RWPE1 (cell line): ENCODE data around the gene KIRREL3.
A peak's percentile ranks its signal among the peaks of the same experiment; 100 is the strongest.
"Not testable (repeated sequence)": the region's sequence is repeated elsewhere in the genome, so short reads cannot be mapped to it uniquely, and the experiment has no call there.

Experiments used
- CTCF ChIA-PET: fragments of 350-600 bp; sonication (Branson Sonifier 250); formaldehyde crosslinking; extraction: SDS; loops from one replicate; lab custom pipeline; 2021; lab: Yijun Ruan, JAX
- POLR2A ChIA-PET: fragments of 400-600 bp; formaldehyde crosslinking; extraction: SDS; loops from one replicate; lab custom pipeline; 2020; ENCODE audit warnings: antibody characterized with exemption; ENCODE audit not compliant: low non-redundant PET; lab: Yijun Ruan, JAX
- DNase-seq: peaks from one replicate; pipeline ENCODE4 v3.0.0; 2012; ENCODE audit warnings: low spot score
- H3K27ac ChIP-seq: fragments of 450-650 bp; 2 replicates; pipeline ENCODE4 v1.5.1; 2017
- TF ChIP-seq, protein P1 (sequence below): fragments of 450-650 bp; conservative IDR thresholded peaks from 2 replicates; pipeline ENCODE4 v1.5.1; 2017; ENCODE audit warnings: low read depth, mild to moderate bottlenecking

Gene KIRREL3

DNA sequence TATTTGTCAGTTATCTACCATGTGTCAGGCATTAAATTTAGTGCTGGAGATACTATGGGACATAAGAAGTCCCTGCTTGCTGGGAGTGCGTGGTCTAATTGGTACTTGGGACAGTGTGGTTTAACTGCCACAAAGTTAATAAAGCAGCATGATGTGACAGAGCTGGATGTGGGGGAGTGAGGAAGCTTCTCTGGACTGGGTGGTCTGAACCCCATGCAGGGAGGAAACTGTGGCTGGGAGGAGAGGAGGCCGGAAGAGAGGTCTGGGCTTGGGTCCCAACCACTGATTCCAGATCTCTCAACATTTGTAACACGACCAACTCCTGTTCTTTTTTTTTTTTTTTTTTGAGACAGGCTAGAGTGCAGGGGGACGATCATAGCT lies 607.9 kb downstream of the KIRREL3 start:
- CTCF ChIA-PET, result interaction anchor here (0.8 kb wide), 1 partner anchor 39 kb away, joined by 4 read pairs; no protein-coding TSS in a partner anchor
- TF ChIP-seq, protein P1, sequence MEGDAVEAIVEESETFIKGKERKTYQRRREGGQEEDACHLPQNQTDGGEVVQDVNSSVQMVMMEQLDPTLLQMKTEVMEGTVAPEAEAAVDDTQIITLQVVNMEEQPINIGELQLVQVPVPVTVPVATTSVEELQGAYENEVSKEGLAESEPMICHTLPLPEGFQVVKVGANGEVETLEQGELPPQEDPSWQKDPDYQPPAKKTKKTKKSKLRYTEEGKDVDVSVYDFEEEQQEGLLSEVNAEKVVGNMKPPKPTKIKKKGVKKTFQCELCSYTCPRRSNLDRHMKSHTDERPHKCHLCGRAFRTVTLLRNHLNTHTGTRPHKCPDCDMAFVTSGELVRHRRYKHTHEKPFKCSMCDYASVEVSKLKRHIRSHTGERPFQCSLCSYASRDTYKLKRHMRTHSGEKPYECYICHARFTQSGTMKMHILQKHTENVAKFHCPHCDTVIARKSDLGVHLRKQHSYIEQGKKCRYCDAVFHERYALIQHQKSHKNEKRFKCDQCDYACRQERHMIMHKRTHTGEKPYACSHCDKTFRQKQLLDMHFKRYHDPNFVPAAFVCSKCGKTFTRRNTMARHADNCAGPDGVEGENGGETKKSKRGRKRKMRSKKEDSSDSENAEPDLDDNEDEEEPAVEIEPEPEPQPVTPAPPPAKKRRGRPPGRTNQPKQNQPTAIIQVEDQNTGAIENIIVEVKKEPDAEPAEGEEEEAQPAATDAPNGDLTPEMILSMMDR, result no peak
- H3K27ac ChIP-seq, result peak overlapping the region; percentile 98
- DNase-seq, result no peak
- POLR2A ChIA-PET, result no interaction called here

DNA sequence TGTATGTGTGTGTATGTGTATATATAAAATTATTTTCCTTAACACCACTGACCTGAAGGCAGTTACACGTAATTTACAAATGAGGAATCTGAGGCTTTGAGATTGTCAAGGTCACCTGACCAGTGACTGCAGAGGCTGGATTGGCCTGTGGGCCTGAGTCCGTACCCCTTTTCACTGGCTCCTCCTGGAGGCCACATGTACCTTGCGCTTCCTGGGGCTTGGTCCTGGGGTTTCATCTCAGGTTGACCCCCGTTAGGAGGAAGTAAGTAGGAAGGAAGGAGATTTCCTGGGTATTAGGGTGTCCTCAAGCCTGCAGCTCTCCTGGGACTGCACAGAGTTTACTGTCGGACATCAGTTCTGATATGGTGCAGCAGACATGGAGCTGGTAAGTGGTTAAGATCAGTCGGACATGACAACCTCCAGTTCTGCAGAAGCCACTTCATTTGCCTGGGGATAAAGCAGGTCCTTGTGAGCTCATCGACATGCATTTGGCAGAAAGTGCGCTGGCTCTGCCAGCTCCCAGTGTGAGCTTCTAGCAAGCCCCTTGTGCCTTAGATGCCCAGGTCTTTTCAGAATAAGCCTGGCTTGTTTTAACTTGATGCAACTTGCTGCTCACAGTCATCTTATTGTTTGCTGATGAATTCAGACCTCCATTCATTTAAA lies 608.5 kb downstream of the KIRREL3 start:
- ChIA-PET POLR2A (no interaction called here), CTCF (interaction anchor here (0.8 kb wide), 1 partner anchor 39 kb away, joined by 4 read pairs; no protein-coding TSS in a partner anchor)
- TF ChIP-seq, protein P1, result no peak
- H3K27ac ChIP-seq, result peak overlapping the region; percentile 98
- no peak for DNase-seq

DNA sequence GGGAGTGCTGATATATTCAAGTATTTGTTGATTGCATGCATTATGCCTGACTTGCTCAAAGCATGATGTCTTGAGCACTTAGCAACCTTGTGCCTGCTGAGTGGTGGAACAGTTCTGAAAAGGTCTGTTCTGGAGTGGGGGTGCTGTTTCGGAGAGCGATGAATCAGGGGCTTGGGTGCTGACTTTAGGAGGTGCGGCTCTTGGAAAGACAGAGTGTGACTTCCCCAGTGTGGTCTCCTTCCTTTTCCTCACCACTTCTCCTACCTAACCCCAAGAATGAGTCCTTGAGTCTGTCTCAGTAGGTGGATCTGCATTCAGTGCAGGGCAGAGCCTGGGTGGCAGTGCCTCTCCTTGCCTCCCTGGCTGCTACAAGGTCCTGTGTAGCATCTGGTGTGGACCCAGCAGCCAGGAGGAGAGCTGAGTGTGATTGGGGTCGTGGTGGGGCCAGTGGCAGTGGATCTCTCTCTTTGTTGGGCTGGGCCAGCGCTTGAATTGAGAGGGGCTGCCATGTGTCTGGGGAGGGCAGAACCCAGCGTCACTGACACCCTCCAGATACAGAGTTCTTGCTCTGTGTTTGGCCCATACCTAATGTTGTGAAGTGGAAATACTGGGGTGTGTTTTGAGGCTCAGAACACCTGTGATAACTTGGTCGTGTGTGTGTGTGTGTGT lies 609.1 kb downstream of the KIRREL3 start:
- TF ChIP-seq, protein P1, result no peak
- H3K27ac ChIP-seq, result peak overlapping the region; percentile 98
- ChIA-PET CTCF (no interaction called here), POLR2A (no interaction called here)
- DNase-seq, result no peak

DNA sequence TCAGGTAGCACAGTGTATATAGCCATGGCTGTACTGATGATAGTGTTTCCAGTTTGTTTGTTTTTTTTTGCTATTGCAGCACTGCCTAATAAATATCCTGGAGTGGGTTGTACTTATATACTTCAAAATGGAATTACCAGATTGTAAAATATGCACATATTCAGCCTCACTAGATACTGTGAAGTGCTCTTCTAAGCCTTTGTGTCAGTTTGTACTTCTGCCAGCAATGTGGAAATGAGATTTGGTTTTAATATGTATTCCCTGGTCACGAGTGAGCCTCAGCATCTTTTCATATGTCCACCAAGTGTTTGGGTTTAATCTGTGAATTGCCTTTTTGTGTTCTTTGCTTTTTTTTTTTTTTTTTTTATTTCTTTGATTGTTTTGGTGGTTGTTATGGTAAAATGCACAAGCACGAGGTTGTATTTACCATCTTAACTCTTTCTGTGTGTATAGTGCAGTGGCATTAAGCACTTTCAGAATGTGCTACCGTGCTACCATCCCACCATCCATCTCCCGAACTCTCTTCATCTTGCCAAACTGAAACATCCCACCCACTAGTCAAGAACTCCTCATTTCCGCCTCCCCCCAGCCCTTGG lies 610.2 kb downstream of the KIRREL3 start:
- no peak for DNase-seq
- no peak overlapping the region for H3K27ac ChIP-seq
- POLR2A ChIA-PET, result no interaction called here
- TF ChIP-seq, protein P1, result no peak
- CTCF ChIA-PET, result no interaction called here

DNA sequence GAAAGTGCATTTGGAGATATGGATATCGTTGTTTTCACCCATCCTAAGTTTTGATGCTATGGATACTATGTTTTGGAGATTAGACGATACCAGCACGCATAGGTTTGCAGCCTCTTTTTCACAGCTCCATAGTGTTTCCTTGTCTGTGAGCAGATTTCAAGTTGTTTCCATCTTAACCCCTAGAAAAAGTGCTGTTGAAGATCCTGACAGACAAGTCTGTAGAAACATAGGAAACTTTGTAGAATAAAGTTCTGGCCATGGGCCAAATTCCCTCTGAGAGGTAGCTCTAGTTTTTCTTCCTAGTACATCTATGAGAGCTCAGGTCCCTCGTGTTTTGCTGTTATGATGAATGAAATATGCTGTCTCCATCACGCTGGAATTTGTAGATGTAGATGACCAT lies 612.7 kb downstream of the KIRREL3 start:
- TF ChIP-seq, protein P1, result no peak
- ChIA-PET CTCF (no interaction called here), POLR2A (no interaction called here)
- no peak overlapping the region for H3K27ac ChIP-seq
- DNase-seq, result no peak

DNA sequence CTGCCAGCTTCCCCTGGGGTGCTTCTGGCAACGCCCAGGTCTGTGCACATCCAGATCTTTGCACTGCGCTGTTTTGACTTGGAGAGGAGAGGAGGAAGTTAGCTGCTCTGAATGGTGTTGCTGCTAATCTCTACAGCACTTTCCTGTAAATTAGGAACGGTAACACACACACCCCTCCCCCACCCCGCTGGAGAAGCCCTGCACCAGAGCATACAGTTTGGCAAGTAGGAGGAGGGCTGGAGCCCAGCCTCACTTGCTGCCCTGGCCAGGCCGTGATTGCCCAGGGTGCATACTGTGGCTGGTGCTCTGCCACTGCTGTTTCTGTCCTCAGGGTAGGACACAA lies 613.9 kb downstream of the KIRREL3 start:
- CTCF ChIA-PET, POLR2A ChIA-PET: not testable (repeated sequence)
- peak overlapping the region; percentile 89 for H3K27ac ChIP-seq
- peak; percentile 16 for DNase-seq
